HEK293T (cell line): ENCODE results near the gene SFSWAP.

Source experiments
- ARNT ChIP-seq: fragments of 450-650 bp; IDR thresholded peaks from 2 replicates; pipeline ENCODE4 v1.6.1; 2017; ENCODE audit warnings: mild to moderate bottlenecking
- BHLHE40 ChIP-seq: fragments of 450-650 bp; IDR thresholded peaks from 2 replicates; pipeline ENCODE4 v1.6.1; 2016; ENCODE audit warnings: mild to moderate bottlenecking, moderate library complexity, borderline replicate concordance
- FOXM1 ChIP-seq: fragments of 450-650 bp; IDR thresholded peaks from 2 replicates; pipeline ENCODE4 v1.6.1; 2017; ENCODE audit warnings: mild to moderate bottlenecking, borderline replicate concordance
- NFRKB ChIP-seq: fragments of 450-650 bp; IDR thresholded peaks from 2 replicates; pipeline ENCODE4 v1.6.1; 2016; ENCODE audit warnings: mild to moderate bottlenecking, moderate library complexity
- SUZ12 ChIP-seq: fragments of 450-650 bp; IDR thresholded peaks from 2 replicates; pipeline ENCODE4 v1.6.1; 2016; ENCODE audit warnings: mild to moderate bottlenecking

DNA sequence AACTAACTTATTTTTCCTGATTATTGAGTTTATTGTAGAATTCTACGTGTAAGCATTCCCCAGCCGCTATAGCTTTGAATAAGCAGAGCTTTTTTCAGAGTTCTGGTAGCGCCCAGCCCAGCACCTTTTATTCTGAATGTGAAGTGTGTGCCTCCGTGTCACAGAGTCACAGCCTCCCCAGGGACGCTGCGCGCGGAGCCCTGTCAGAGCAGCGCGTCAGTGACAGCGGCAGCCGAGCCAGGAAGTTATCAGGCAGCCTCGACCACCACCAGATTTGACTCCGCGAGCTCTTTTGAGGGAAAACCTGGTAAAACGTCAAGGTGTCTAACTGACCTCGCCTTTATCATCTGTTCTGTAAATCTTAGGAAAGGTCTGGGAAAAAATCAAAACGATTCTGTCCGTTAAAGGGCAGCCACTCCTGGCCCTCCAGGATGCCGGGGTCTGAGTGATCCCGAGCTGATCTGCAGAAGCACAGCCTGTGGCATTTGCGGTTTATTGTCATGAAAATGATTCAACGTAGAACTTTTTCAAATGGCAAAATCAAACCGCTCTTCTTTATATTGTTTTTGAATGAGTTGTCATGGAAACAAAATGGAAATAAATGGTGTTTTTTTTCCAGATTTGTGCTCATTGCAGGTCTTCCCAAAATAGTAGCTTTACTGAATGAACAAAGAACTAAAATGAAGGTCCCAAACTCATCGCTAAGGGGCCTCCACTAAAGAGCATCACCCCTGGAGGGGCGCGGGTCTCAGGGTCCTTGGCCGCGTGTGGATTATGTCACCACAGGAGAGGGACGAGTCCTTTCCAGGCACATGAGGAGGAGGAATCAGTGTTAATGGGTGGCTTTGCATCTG, 74.2 kb downstream of the SFSWAP start:
- TF ChIP-seq ARNT (no peak), BHLHE40 (no peak), SUZ12 (no peak), NFRKB (no peak), FOXM1 (no peak)
